ENCODE results near the gene SKIDA1. TPM values are rescaled to one million over a fixed set of nuclear protein-coding genes. Genes with fewer than 3 reads are reported as not detected.

The SKIDA1 gene
- total RNA-seq, 1 experiment from 2014 or later = 6.3 TPM

GRCh38 chr10:21520949-21521348 lies 4.5 kb downstream of the SKIDA1 start:
- no peaks in the 10 kb centered on the region for H3K27me3 Mint-ChIP-seq (ENCODE audit: insufficient read depth, unreplicated experiment)
- H3K36me3 Mint-ChIP-seq (ENCODE audit: insufficient read depth, unreplicated experiment) = peaks cover 20% of the 10 kb centered on the region
- intact Hi-C loops (cut with micrococcal nuclease; ENCODE audit: unreplicated experiment) = no loop called here
- H3K4me3 ChIP-seq (ENCODE audit: low read depth, low read length) = no peak overlapping the region
- peaks cover 32% of the 10 kb centered on the region for H3K4me1 ChIP-seq
- POLR2A ChIA-PET = interaction anchor here (0.6 to 1.2 kb wide), 2 partner anchors 10 to 28 kb away, joined by 6 to 7 read pairs; no protein-coding TSS in a partner anchor
- H3K4me1 Mint-ChIP-seq (ENCODE audit: low read depth, unreplicated experiment) = peaks cover 37% of the 10 kb centered on the region
- H3K9me3 Mint-ChIP-seq (ENCODE audit: unreplicated experiment) = no peaks in the 10 kb centered on the region
- CTCF ChIA-PET = interaction anchor here (0.5 to 1.0 kb wide), 2 partner anchors 25 to 242 kb away, joined by 3 to 4 read pairs; no protein-coding TSS in a partner anchor
- TF ChIP-seq CTCF (IDR thresholded peaks at IDR 0.05; ENCODE audit: insufficient read depth in 1 of 2, low read depth in 1 of 2, low read length in 1 of 2, severe bottlenecking in 1 of 2, unreplicated experiment in 1 of 2) = no peak
- BruUV-seq (replicated peaks) = no TSS peak
- no peaks in the 10 kb centered on the region for H3K27me3 ChIP-seq (replicated peaks; ENCODE audit: control insufficient read depth, insufficient read depth, low read length)
- no peak for DNase-seq
- no peak overlapping the region for H3K27ac Mint-ChIP-seq (ENCODE audit: unreplicated experiment)
- no peak overlapping the region for H3K4me3 Mint-ChIP-seq (ENCODE audit: unreplicated experiment)
- no peaks in the 10 kb centered on the region for H3K9me3 ChIP-seq
- no peaks in the 10 kb centered on the region for H3K36me3 ChIP-seq (ENCODE audit: control insufficient read depth, insufficient read depth, low read length)

GRCh38 chr10:21520509-21520908 lies 5.0 kb downstream of the SKIDA1 start:
- no peaks in the 10 kb centered on the region for H3K9me3 ChIP-seq
- H3K27me3 ChIP-seq (replicated peaks; ENCODE audit: control insufficient read depth, insufficient read depth, low read length) = no peaks in the 10 kb centered on the region
- Mint-ChIP-seq H3K27ac (ENCODE audit: unreplicated experiment) (no peak overlapping the region), H3K4me1 (ENCODE audit: low read depth, unreplicated experiment) (peaks cover 42% of the 10 kb centered on the region), H3K36me3 (ENCODE audit: insufficient read depth, unreplicated experiment) (peaks cover 16% of the 10 kb centered on the region), H3K9me3 (ENCODE audit: unreplicated experiment) (no peaks in the 10 kb centered on the region), H3K4me3 (ENCODE audit: unreplicated experiment) (no peak overlapping the region), H3K27me3 (ENCODE audit: insufficient read depth, unreplicated experiment) (no peaks in the 10 kb centered on the region)
- no peaks in the 10 kb centered on the region for H3K36me3 ChIP-seq (ENCODE audit: control insufficient read depth, insufficient read depth, low read length)
- intact Hi-C loops (cut with micrococcal nuclease; ENCODE audit: unreplicated experiment) = no loop called here
- H3K4me3 ChIP-seq (ENCODE audit: low read depth, low read length) = no peak overlapping the region
- BruUV-seq (replicated peaks) = no TSS peak
- DNase-seq = no peak
- ChIA-PET POLR2A (interaction anchor here (0.6 to 1.2 kb wide), 2 partner anchors 10 to 29 kb away, joined by 6 to 7 read pairs; no protein-coding TSS in a partner anchor), CTCF (no interaction called here)
- no peak for TF ChIP-seq CTCF (IDR thresholded peaks at IDR 0.05; ENCODE audit: insufficient read depth in 1 of 2, low read depth in 1 of 2, low read length in 1 of 2, severe bottlenecking in 1 of 2, unreplicated experiment in 1 of 2)
- peaks cover 36% of the 10 kb centered on the region for H3K4me1 ChIP-seq

- Mint-ChIP-seq H3K9me3 (ENCODE audit: unreplicated experiment) (no peaks in the 10 kb centered on the region), H3K4me3 (ENCODE audit: unreplicated experiment) (no peak overlapping the region), H3K27ac (ENCODE audit: unreplicated experiment) (no peak overlapping the region), H3K4me1 (ENCODE audit: low read depth, unreplicated experiment) (peaks cover 47% of the 10 kb centered on the region), H3K27me3 (ENCODE audit: insufficient read depth, unreplicated experiment) (no peaks in the 10 kb centered on the region), H3K36me3 (ENCODE audit: insufficient read depth, unreplicated experiment) (peaks cover 11% of the 10 kb centered on the region)
- no TSS peak for BruUV-seq (replicated peaks)
- POLR2A ChIA-PET = interaction anchor here (0.6 to 1.2 kb wide), 2 partner anchors 29 to 820 kb away, joined by 3 to 7 read pairs; no protein-coding TSS in a partner anchor
- intact Hi-C loops (cut with micrococcal nuclease; ENCODE audit: unreplicated experiment) = loop anchor here (5.0 kb wide), 1 partner anchor 432 kb away; no protein-coding TSS in a partner anchor
- H3K36me3 ChIP-seq (ENCODE audit: control insufficient read depth, insufficient read depth, low read length) = no peaks in the 10 kb centered on the region
- H3K9me3 ChIP-seq = no peaks in the 10 kb centered on the region
- peaks cover 42% of the 10 kb centered on the region for H3K4me1 ChIP-seq
- no peaks in the 10 kb centered on the region for H3K27me3 ChIP-seq (replicated peaks; ENCODE audit: control insufficient read depth, insufficient read depth, low read length)
- CTCF ChIA-PET = no interaction called here
- DNase-seq = no peak
- no peak for TF ChIP-seq CTCF (IDR thresholded peaks at IDR 0.05; ENCODE audit: insufficient read depth in 1 of 2, low read depth in 1 of 2, low read length in 1 of 2, severe bottlenecking in 1 of 2, unreplicated experiment in 1 of 2)
- H3K4me3 ChIP-seq (ENCODE audit: low read depth, low read length) = no peak overlapping the region
These were observed 5.5 kb downstream of the SKIDA1 start for GRCh38 chr10:21519941-21520436.

Data from Caco-2 (cell line).